K562 (cell line): ENCODE data around the gene POLD2. TPM values are rescaled to one million over a fixed set of nuclear protein-coding genes. Genes with fewer than 3 reads are reported as not detected.

Source experiments
- ATF1 ChIP-seq, 2 experiments: fragments of 450-650 bp in 1 of 2; IDR thresholded peaks; 2 replicates each; pipeline ENCODE4 v1.6.1; 2016; ENCODE audit warnings: missing compliant biosample characterization in 1 of 2, missing genetic modification characterization in 1 of 2
- BRCA1 ChIP-seq, 2 experiments: fragments of 450-650 bp in 1 of 2; sonication (generic) in 1 of 2; formaldehyde crosslinking in 1 of 2; IDR thresholded peaks; 2 replicates each; pipeline versions ENCODE4 v1.5.0 to v1.6.1; 2017 to 2020; ENCODE audit warnings: mild to moderate bottlenecking in 1 of 2, missing genetic modification reagents in 1 of 2
- BRD9 ChIP-seq: fragments of 450-650 bp; IDR thresholded peaks from 2 replicates; pipeline ENCODE4 v1.6.1; 2018; ENCODE audit warnings: low read depth; ENCODE audit not compliant: partially characterized antibody
- BRF1 ChIP-seq: IDR thresholded peaks from 3 replicates; pipeline ENCODE4 v1.6.1; 2011; ENCODE audit warnings: borderline replicate concordance, mild to moderate bottlenecking; ENCODE audit not compliant: insufficient read length; ENCODE audit errors: extremely low read depth
- CEBPB ChIP-seq: fragments of 450-650 bp; IDR thresholded peaks from 2 replicates; pipeline ENCODE4 v1.6.1; 2016; ENCODE audit warnings: missing genetic modification characterization, missing compliant biosample characterization
- FOXA3 ChIP-seq, 2 experiments: fragments of 450-650 bp in 1 of 2; sonication (generic) in 1 of 2; formaldehyde crosslinking; IDR thresholded peaks in 1 of 2; conservative IDR thresholded peaks in 1 of 2; 2 replicates each; pipeline versions ENCODE4 v1.4.0 to v1.8.0; 2020 to 2022; ENCODE audit warnings: mild to moderate bottlenecking in 2 of 2, missing genetic modification reagents in 1 of 2
- FOXP1 ChIP-seq: sonication (generic); formaldehyde crosslinking; IDR thresholded peaks from 2 replicates; pipeline ENCODE4 v1.8.0; 2022; ENCODE audit warnings: mild to moderate bottlenecking, missing genetic modification reagents
- GABPB2 ChIP-seq: fragments of 250-450 bp; sonication (Bioruptor Pico); conservative IDR thresholded peaks from 2 replicates; pipeline ENCODE4 v1.5.1; 2021; ENCODE audit warnings: mild to moderate bottlenecking
- GATAD2B ChIP-seq: fragments of 450-650 bp; IDR thresholded peaks from 2 replicates; pipeline ENCODE4 v1.6.1; 2017; ENCODE audit warnings: mild to moderate bottlenecking, borderline replicate concordance
- IFI16 ChIP-seq: fragments of 250-450 bp; sonication (Bioruptor Pico); IDR thresholded peaks from 2 replicates; pipeline ENCODE4 v2.1.2; 2022; ENCODE audit warnings: mild to moderate bottlenecking, inconsistent platforms
- LEF1 ChIP-seq: fragments of 450-650 bp; IDR thresholded peaks from 2 replicates; pipeline ENCODE4 v1.6.1; 2016; ENCODE audit warnings: mild to moderate bottlenecking
- MCM7 ChIP-seq, 2 experiments: fragments of 450-650 bp; IDR thresholded peaks; 2 replicates each; pipeline ENCODE4 v1.6.1; 2016 to 2018
- MED1 ChIP-seq: sonication (generic); formaldehyde crosslinking; IDR thresholded peaks from 2 replicates; pipeline ENCODE4 v1.8.1; 2023; ENCODE audit warnings: missing genetic modification reagents, borderline replicate concordance
- PTTG1 ChIP-seq: fragments of 450-650 bp; IDR thresholded peaks from 2 replicates; pipeline ENCODE4 v1.6.1; 2016; ENCODE audit warnings: low read depth, mild to moderate bottlenecking, missing genetic modification characterization, missing compliant biosample characterization
- PYGO2 ChIP-seq: fragments of 450-650 bp; IDR thresholded peaks from 2 replicates; pipeline ENCODE4 v1.6.1; 2016; ENCODE audit warnings: mild to moderate bottlenecking, missing genetic modification characterization, moderate library complexity, missing compliant biosample characterization
- RBM14 ChIP-seq: fragments of 200-400 bp; formaldehyde crosslinking; IDR thresholded peaks from 2 replicates; pipeline ENCODE4 v1.6.1; 2018; ENCODE audit warnings: low read depth, mild to moderate bottlenecking, low read length, moderate library complexity, borderline replicate concordance; ENCODE audit not compliant: insufficient read depth
- RBM39 ChIP-seq: fragments of 200-400 bp; formaldehyde crosslinking; optimal IDR thresholded peaks from 2 replicates; pipeline ENCODE3; 2018; ENCODE audit warnings: low read depth, low read length
- SMAD1 ChIP-seq: fragments of 150-350 bp; IDR thresholded peaks from 2 replicates; pipeline ENCODE4 v1.6.1; 2014; ENCODE audit warnings: low read length, low read depth; ENCODE audit not compliant: partially characterized antibody
- SRSF9 ChIP-seq: fragments of 200-400 bp; formaldehyde crosslinking; IDR thresholded peaks from 2 replicates; pipeline ENCODE4 v1.6.1; 2017; ENCODE audit warnings: low read depth, low read length, borderline replicate concordance
- TAF9B ChIP-seq: fragments of 450-650 bp; IDR thresholded peaks from 2 replicates; pipeline ENCODE4 v1.6.1; 2018; ENCODE audit warnings: mild to moderate bottlenecking; ENCODE audit not compliant: partially characterized antibody
- TEAD2 ChIP-seq: fragments of 450-650 bp; IDR thresholded peaks from 2 replicates; pipeline ENCODE4 v1.6.1; 2016; ENCODE audit warnings: missing genetic modification characterization, control low read depth, missing compliant biosample characterization
- TEAD4 ChIP-seq, 2 experiments: sonication (generic) in 1 of 2; formaldehyde crosslinking in 1 of 2; IDR thresholded peaks; 2 replicates each; pipeline versions ENCODE4 v1.6.1 to v1.8.0; 2012 to 2022; ENCODE audit warnings: borderline replicate concordance in 1 of 2, inconsistent platforms in 1 of 2, low read length in 1 of 2, mild to moderate bottlenecking in 1 of 2, missing genetic modification reagents in 1 of 2
- ZBED1 ChIP-seq: IDR thresholded peaks from 2 replicates; pipeline ENCODE4 v1.6.1; 2014
- ZNF324 ChIP-seq: fragments of 250-450 bp; sonication (Bioruptor Pico); IDR thresholded peaks from 2 replicates; pipeline ENCODE4 v1.4.0; 2020; ENCODE audit warnings: mild to moderate bottlenecking
- ZNF584 ChIP-seq: fragments of 200-800 bp; sonication (Bioruptor generic); IDR thresholded peaks from 2 replicates; pipeline ENCODE4 v1.6.1; 2016; ENCODE audit warnings: low read depth, mild to moderate bottlenecking, missing genetic modification characterization, missing compliant biosample characterization
- ZSCAN32 ChIP-seq: fragments of 450-650 bp; formaldehyde crosslinking; IDR thresholded peaks from 2 replicates; pipeline ENCODE4 v1.4.0; 2020; ENCODE audit warnings: mild to moderate bottlenecking, moderate library complexity
- polyA plus RNA-seq, 8 experiments: library from polyadenylated mRNA; depleted of rRNA in 4 of 8; stranded (reverse) in 5 of 8; unstranded in 3 of 8; fragments of >200 nt; fragmentation: Nextera tagmentation in 2 of 8; fragmentation: Illumina TruSeq in 1 of 8; extraction: Ambion mirVana in 2 of 8; extraction: Trizol in 1 of 8; gene quantifications; 2 replicates each; pipeline versions ENCODE4 v1.2.1 to v1.2.3, GENCODE V29; 2011 to 2014; ENCODE audit warnings: inconsistent platforms in 1 of 8, missing spikeins in 1 of 8
- total RNA-seq, 7 experiments: library from RNA; depleted of rRNA in 6 of 7; stranded (reverse); fragments of >200 nt in 6 of 7; fragmentation: Illumina TruSeq in 2 of 7; extraction: Trizol in 2 of 7; gene quantifications; 2 replicates each; pipeline versions ENCODE4 v1.2.1 to v1.2.3, GENCODE V29; 2011 to 2021; ENCODE audit warnings: low replicate concordance in 1 of 7
- TF ChIP-seq, protein P1 (sequence below): fragments of 200-800 bp; sonication (Bioruptor generic); IDR thresholded peaks from 2 replicates; pipeline ENCODE4 v1.6.1; 2017; ENCODE audit warnings: missing genetic modification characterization, missing compliant biosample characterization
- TF ChIP-seq, protein P2 (sequence below): fragments of 250-450 bp; sonication (Bioruptor Pico); IDR thresholded peaks from 2 replicates; pipeline ENCODE4 v1.8.0; 2021; ENCODE audit warnings: moderate library complexity, mild to moderate bottlenecking, inconsistent platforms

POLD2 gene
- total and polyA plus RNA-seq, 9 of the 15 experiments (the other 6 are each of a cell fraction or from before 2014, with no cell fraction given): 29.7 to 259 (median 225) TPM

- no peak for TF ChIP-seq FOXP1 (CRISPR knock-in tag)
- no peak for TF ChIP-seq BRD9
- TF ChIP-seq ZSCAN32: no peak
- no peak for TF ChIP-seq GATAD2B
- no peak for TF ChIP-seq RBM14
- no peak for TF ChIP-seq ZNF584
- TF ChIP-seq TEAD4 (IDR thresholded peaks at IDR 0.05; ENCODE audit: low read length): 0 out of 2 replicates have a peak, but pooled peaks have one; percentile 5
- TF ChIP-seq TEAD4 (CRISPR knock-in tag; IDR thresholded peaks at IDR 0.05; ENCODE audit: borderline replicate concordance): no peak
- TF ChIP-seq ZBED1: no peak
- no peak for TF ChIP-seq MED1 (CRISPR knock-in tag)
- TF ChIP-seq SRSF9: no peak
- TF ChIP-seq LEF1: no peak
- TF ChIP-seq PTTG1: no peak
- TF ChIP-seq IFI16 (CRISPR knock-in tag): no peak
- TF ChIP-seq, protein P1, sequence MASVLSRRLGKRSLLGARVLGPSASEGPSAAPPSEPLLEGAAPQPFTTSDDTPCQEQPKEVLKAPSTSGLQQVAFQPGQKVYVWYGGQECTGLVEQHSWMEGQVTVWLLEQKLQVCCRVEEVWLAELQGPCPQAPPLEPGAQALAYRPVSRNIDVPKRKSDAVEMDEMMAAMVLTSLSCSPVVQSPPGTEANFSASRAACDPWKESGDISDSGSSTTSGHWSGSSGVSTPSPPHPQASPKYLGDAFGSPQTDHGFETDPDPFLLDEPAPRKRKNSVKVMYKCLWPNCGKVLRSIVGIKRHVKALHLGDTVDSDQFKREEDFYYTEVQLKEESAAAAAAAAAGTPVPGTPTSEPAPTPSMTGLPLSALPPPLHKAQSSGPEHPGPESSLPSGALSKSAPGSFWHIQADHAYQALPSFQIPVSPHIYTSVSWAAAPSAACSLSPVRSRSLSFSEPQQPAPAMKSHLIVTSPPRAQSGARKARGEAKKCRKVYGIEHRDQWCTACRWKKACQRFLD: no peak
- no peak for TF ChIP-seq ATF1 (CRISPR knock-in tag; IDR thresholded peaks at IDR 0.05)
- TF ChIP-seq ATF1 (tag; IDR thresholded peaks at IDR 0.05): peak; percentile 38
- no peak for TF ChIP-seq GABPB2
- TF ChIP-seq SMAD1: no peak
- TF ChIP-seq CEBPB (tag): no peak
- TF ChIP-seq FOXA3 (CRISPR knock-in tag; conservative IDR thresholded peaks at IDR 0.05 in 1 of 2, IDR thresholded peaks at IDR 0.05 in 1 of 2): no peak
- TF ChIP-seq BRCA1 (IDR thresholded peaks at IDR 0.05): no peak
- no peak for TF ChIP-seq BRCA1 (CRISPR knock-in tag; IDR thresholded peaks at IDR 0.05)
- no peak for TF ChIP-seq TEAD2 (tag)
- no peak for TF ChIP-seq MCM7 (IDR thresholded peaks at IDR 0.05)
- TF ChIP-seq, protein P2, sequence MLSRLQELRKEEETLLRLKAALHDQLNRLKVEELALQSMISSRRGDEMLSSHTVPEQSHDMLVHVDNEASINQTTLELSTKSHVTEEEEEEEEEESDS (CRISPR knock-in tag): no peak
- TF ChIP-seq BRF1: no peak
- TF ChIP-seq PYGO2: no peak
- no peak for TF ChIP-seq RBM39
- no peak for TF ChIP-seq TAF9B
- no peak for TF ChIP-seq ZNF324 (CRISPR knock-in tag)
Observed at GRCh38 chr7:44145969-44146911, 22.9 kb upstream of the POLD2 start (continued).
